ENCODE results near the gene NEK5. TPM values are rescaled to one million over a fixed set of nuclear protein-coding genes. Genes with fewer than 3 reads are reported as not detected.
"Not testable (repeated sequence)": the region's sequence is repeated elsewhere in the genome, so short reads cannot be mapped to it uniquely, and the experiment has no call there.

Gene NEK5
- total RNA-seq, 1 donor from 2014 or later = 0.28 TPM

DNA sequence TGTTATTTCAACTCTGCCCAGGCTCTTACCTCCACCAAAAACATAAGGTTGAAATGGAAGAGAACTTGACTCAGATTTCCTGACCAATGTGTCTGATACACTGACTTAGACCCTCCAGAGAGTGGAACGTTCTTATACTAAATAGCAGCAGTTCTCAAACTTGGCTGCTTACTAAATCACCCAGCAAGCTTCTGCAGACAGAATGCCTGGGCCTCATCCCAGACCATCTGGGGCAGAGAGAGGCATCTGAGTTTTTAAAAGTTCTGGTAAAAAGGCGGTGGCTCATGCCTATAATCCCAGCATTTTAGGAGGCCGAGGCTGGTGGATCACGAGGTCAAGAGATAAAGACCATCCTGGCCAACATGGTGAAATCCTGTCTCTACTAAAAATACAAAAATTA is 46.3 kb downstream of the NEK5 start:
- Mint-ChIP-seq H3K27me3 (ENCODE audit: insufficient read depth, low read depth) (peaks cover 5% of the 10 kb centered on the region), H3K4me3 (no peak overlapping the region), H3K27ac (no peak overlapping the region), H3K4me1 (no peaks in the 10 kb centered on the region), H3K36me3 (peaks cover 2% of the 10 kb centered on the region), H3K9me3 (peaks cover 7% of the 10 kb centered on the region)
- Histone ChIP-seq H3K36me3 (no peaks in the 10 kb centered on the region), H3K9ac (no peak overlapping the region), H3K9me3 (ENCODE audit: low read depth) (no peaks in the 10 kb centered on the region), H3K79me2 (ENCODE audit: low read depth) (no peaks in the 10 kb centered on the region), H3K4me3 (no peak overlapping the region), H2AFZ (replicated peaks) (no peak overlapping the region), H3K27me3 (no peaks in the 10 kb centered on the region), H3F3A (ENCODE audit: low read depth) (no peaks in the 10 kb centered on the region), H3K4me1 (no peaks in the 10 kb centered on the region), H3K27ac (no peak overlapping the region), H3K4me2 (no peak overlapping the region), H4K20me1 (ENCODE audit: low read depth) (no peaks in the 10 kb centered on the region)
- DNase-seq (ENCODE audit: low spot score) = no peak
- TF ChIP-seq EZH2 (IDR thresholded peaks at IDR 0.05) = no peak
- TF ChIP-seq CTCF (IDR thresholded peaks at IDR 0.05) = no peak
- no peak for TF ChIP-seq EZH2phosphoT487 (IDR thresholded peaks at IDR 0.05)

DNA sequence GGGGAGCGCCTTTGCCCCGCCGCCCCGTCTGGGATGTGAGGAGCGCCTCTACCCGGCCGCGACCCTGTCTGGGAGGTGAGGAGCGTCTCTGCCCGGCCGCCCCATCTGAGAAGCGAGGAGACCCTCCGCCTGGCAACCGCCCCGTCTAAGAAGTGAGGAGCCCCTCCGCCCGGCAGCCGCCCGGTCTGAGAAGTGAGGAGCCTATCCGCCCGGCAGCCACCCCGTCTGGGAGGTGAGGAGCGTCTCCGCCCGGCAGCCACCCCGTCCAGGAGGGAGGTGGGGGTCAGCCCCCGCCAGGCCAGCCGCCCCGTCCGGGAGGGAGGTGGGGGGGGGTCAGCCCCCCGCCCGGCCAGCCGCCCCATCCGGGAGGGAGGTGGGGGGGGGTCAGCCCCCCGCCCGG is 49.0 kb downstream of the NEK5 start:
- not testable (repeated sequence) for H2AFZ ChIP-seq (replicated peaks); H3K36me3 ChIP-seq; H3K9ac ChIP-seq; H3K27ac ChIP-seq; H3K27me3 Mint-ChIP-seq (ENCODE audit: insufficient read depth, low read depth); H3K4me1 ChIP-seq; H3K36me3 Mint-ChIP-seq; H3K27me3 ChIP-seq; H3K9me3 ChIP-seq (ENCODE audit: low read depth); H4K20me1 ChIP-seq (ENCODE audit: low read depth); DNase-seq (ENCODE audit: low spot score); H3K4me2 ChIP-seq; H3K79me2 ChIP-seq (ENCODE audit: low read depth); H3K27ac Mint-ChIP-seq; H3K9me3 Mint-ChIP-seq; H3K4me1 Mint-ChIP-seq; H3K4me3 ChIP-seq; H3F3A ChIP-seq (ENCODE audit: low read depth); H3K4me3 Mint-ChIP-seq

GRCh38 chr13:52070929-52071523 is 57.8 kb downstream of the NEK5 start:
- no peaks in the 10 kb centered on the region for H3K4me1 ChIP-seq
- no peak for TF ChIP-seq CTCF (IDR thresholded peaks at IDR 0.05)
- no peak for TF ChIP-seq EZH2 (IDR thresholded peaks at IDR 0.05)
- TF ChIP-seq EZH2phosphoT487 (IDR thresholded peaks at IDR 0.05) = no peak
- no peak for DNase-seq (ENCODE audit: low spot score)
- H3K4me3 Mint-ChIP-seq = no peak overlapping the region
- no peaks in the 10 kb centered on the region for H3K4me1 Mint-ChIP-seq
- H3K9ac ChIP-seq = no peak overlapping the region
- peaks cover 3% of the 10 kb centered on the region for H3K36me3 Mint-ChIP-seq
- H3K36me3 ChIP-seq = no peaks in the 10 kb centered on the region
- H2AFZ ChIP-seq (replicated peaks) = no peak overlapping the region
- H3K27me3 Mint-ChIP-seq (ENCODE audit: insufficient read depth, low read depth) = peaks cover 3% of the 10 kb centered on the region
- no peaks in the 10 kb centered on the region for H4K20me1 ChIP-seq (ENCODE audit: low read depth)
- H3K27ac ChIP-seq = no peak overlapping the region
- H3K9me3 ChIP-seq (ENCODE audit: low read depth) = peaks cover 6% of the 10 kb centered on the region
- no peaks in the 10 kb centered on the region for H3K27me3 ChIP-seq
- H3K79me2 ChIP-seq (ENCODE audit: low read depth) = no peaks in the 10 kb centered on the region
- H3K9me3 Mint-ChIP-seq = peaks cover 46% of the 10 kb centered on the region
- H3K27ac Mint-ChIP-seq = no peak overlapping the region
- H3K4me2 ChIP-seq = no peak overlapping the region
- H3F3A ChIP-seq (ENCODE audit: low read depth) = no peaks in the 10 kb centered on the region
- H3K4me3 ChIP-seq = no peak overlapping the region

GRCh38 chr13:52067237-52067636 is 61.6 kb downstream of the NEK5 start:
- Histone ChIP-seq H3K9ac (no peak overlapping the region), H3K4me1 (no peaks in the 10 kb centered on the region), H3K27me3 (no peaks in the 10 kb centered on the region), H4K20me1 (ENCODE audit: low read depth) (no peaks in the 10 kb centered on the region), H3K27ac (no peak overlapping the region), H3K79me2 (ENCODE audit: low read depth) (no peaks in the 10 kb centered on the region), H3K4me3 (no peak overlapping the region), H2AFZ (replicated peaks) (no peak overlapping the region), H3F3A (ENCODE audit: low read depth) (no peaks in the 10 kb centered on the region), H3K36me3 (no peaks in the 10 kb centered on the region), H3K9me3 (ENCODE audit: low read depth) (peaks cover 6% of the 10 kb centered on the region), H3K4me2 (no peak overlapping the region)
- Mint-ChIP-seq H3K4me1 (no peaks in the 10 kb centered on the region), H3K36me3 (peaks cover 4% of the 10 kb centered on the region), H3K9me3 (peaks cover 56% of the 10 kb centered on the region), H3K4me3 (no peak overlapping the region), H3K27ac (no peak overlapping the region), H3K27me3 (ENCODE audit: insufficient read depth, low read depth) (peaks cover 3% of the 10 kb centered on the region)
- TF ChIP-seq EZH2phosphoT487 (IDR thresholded peaks at IDR 0.05) = no peak
- no peak for TF ChIP-seq CTCF (IDR thresholded peaks at IDR 0.05)
- TF ChIP-seq EZH2 (IDR thresholded peaks at IDR 0.05) = no peak
- DNase-seq (ENCODE audit: low spot score) = no peak
